Measurements from ENCODE around the gene CASP6.

The CASP6 gene

DNA sequence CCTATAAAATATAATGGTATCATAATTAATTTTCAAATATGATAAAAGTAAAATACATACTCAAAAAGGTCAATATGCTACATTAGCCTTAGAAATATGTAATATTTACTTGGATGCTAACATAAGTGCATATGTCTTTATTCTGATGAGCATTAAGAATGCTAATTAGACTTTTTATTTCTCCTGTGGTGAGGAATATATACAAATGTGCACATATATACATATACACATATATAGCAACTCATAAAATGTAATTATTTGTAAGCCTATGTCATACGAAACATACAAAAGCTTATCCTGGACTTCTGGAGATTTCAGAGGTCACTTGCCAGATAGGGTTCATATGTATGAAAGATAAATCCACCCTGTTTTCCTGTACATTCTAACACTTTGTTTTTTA, 15.5 kb upstream of the CASP6 start:
- FAIRE-seq (no peak), DNase-seq (ENCODE audit: insufficient read length) (no peak)
- TF ChIP-seq POLR2A (IDR thresholded peaks at IDR 0.05; ENCODE audit: low read depth, low read length) (no peak), POLR2AphosphoS5 (IDR thresholded peaks at IDR 0.05; ENCODE audit: low read depth, low read length) (no peak), TAF1 (IDR thresholded peaks at IDR 0.05; ENCODE audit: borderline replicate concordance, low read depth, low read length) (no peak)

DNA sequence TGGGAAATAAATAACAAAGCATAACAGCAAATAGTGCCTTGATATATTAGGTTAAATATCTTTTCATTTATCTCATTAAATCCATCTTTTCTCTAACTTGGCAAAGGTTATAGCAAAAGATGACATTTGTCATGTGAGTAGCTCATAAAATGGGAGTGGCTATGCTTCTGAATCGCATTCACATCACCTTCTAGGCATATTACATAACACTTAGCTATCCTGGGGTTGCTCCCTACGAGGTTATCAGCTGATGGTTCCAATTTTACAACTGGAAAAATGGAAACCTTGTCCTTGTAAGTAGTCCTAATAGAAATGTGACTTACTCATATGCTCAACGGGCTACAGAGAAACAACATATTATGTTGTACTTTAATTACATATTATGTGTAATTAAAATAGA, 10.3 kb upstream of the CASP6 start:
- DNase-seq (ENCODE audit: insufficient read length) (no peak), FAIRE-seq (no peak)
- TF ChIP-seq TAF1 (IDR thresholded peaks at IDR 0.05; ENCODE audit: borderline replicate concordance, low read depth, low read length), result no peak
- TF ChIP-seq POLR2AphosphoS5 (IDR thresholded peaks at IDR 0.05; ENCODE audit: low read depth, low read length), result no peak
- no peak for TF ChIP-seq POLR2A (IDR thresholded peaks at IDR 0.05; ENCODE audit: low read depth, low read length)

DNA sequence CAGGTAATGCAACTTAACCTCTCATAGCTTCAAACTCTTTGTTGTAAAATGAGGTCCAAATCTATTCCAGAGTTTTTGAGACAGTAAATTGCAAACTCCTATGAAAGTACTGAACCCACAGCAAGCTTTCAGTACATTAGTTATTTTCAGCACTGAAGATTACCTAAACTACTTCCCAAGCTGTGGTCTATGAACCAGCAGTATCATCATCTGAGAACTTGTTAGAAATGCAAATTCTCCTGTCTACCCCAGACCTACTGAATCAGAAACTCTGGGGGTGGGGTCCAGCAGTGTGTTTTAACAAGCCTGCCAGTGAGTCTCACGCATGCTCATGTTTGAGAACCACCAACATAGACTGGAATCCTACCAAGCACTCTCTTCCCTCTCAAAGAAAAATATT, 5.7 kb upstream of the CASP6 start:
- FAIRE-seq (peak; percentile 81), DNase-seq (ENCODE audit: insufficient read length) (no peak)
- no peak for TF ChIP-seq POLR2AphosphoS5 (IDR thresholded peaks at IDR 0.05; ENCODE audit: low read depth, low read length)
- TF ChIP-seq TAF1 (IDR thresholded peaks at IDR 0.05; ENCODE audit: borderline replicate concordance, low read depth, low read length), result no peak
- no peak for TF ChIP-seq POLR2A (IDR thresholded peaks at IDR 0.05; ENCODE audit: low read depth, low read length)

DNA sequence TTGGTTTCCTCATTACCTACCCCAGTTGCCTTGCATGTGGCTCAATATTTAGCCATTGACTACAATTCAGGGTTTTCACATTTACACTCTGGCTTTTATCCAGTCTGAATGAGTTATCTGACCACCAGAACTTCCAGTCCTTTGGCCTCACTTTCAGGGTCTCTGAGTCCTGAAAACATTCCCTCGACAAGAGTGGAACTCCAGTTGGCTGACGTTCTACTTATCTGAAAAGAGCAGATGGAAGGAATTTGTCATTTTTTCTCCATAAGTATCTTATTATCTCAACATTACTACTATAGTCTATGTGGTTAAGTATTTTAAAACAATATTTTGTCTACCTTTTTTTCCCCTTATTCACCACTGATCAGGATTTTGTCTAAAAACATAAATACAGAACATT, 5.2 kb upstream of the CASP6 start:
- FAIRE-seq (no peak), DNase-seq (ENCODE audit: insufficient read length) (no peak)
- no peak for TF ChIP-seq POLR2AphosphoS5 (IDR thresholded peaks at IDR 0.05; ENCODE audit: low read depth, low read length)
- no peak for TF ChIP-seq TAF1 (IDR thresholded peaks at IDR 0.05; ENCODE audit: borderline replicate concordance, low read depth, low read length)
- no peak for TF ChIP-seq POLR2A (IDR thresholded peaks at IDR 0.05; ENCODE audit: low read depth, low read length)

DNA sequence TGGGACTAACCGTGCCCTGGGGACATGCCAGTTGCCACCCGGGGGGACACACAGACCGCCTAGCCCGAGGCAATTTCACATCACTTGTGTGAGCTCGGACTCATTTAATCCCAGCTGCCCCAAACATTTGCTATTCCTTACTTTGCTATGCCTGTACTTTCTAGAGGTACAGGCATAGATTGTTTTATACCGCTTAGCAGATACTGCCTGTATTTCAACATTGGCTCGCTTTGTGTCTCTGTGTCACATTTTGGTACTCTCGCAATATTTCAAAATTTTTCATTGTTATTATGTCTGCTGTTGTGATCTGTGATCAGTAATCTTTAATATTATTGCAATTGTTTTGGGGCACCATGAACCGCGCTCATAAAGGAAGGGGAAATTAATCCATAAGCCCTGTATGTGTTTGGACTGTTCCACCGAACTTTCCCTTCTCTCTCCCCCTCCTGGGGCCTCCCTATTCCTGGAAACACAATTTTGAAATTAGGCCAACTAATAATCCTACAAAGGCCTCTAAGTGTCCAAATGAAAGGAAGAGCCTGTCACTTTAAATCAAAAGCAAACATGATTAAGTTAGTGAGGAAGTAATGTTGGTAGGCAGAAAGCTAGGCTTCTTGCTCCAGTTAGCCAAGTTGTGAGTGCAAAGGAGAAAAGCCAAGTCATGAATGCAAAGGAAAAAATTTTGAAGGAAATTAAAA, 568 bp upstream of the CASP6 start:
- DNase-seq (ENCODE audit: insufficient read length) (no peak), FAIRE-seq (no peak)
- TF ChIP-seq POLR2A (IDR thresholded peaks at IDR 0.05; ENCODE audit: low read depth, low read length), result no peak
- no peak for TF ChIP-seq POLR2AphosphoS5 (IDR thresholded peaks at IDR 0.05; ENCODE audit: low read depth, low read length)
- no peak for TF ChIP-seq TAF1 (IDR thresholded peaks at IDR 0.05; ENCODE audit: borderline replicate concordance, low read depth, low read length)

DNA sequence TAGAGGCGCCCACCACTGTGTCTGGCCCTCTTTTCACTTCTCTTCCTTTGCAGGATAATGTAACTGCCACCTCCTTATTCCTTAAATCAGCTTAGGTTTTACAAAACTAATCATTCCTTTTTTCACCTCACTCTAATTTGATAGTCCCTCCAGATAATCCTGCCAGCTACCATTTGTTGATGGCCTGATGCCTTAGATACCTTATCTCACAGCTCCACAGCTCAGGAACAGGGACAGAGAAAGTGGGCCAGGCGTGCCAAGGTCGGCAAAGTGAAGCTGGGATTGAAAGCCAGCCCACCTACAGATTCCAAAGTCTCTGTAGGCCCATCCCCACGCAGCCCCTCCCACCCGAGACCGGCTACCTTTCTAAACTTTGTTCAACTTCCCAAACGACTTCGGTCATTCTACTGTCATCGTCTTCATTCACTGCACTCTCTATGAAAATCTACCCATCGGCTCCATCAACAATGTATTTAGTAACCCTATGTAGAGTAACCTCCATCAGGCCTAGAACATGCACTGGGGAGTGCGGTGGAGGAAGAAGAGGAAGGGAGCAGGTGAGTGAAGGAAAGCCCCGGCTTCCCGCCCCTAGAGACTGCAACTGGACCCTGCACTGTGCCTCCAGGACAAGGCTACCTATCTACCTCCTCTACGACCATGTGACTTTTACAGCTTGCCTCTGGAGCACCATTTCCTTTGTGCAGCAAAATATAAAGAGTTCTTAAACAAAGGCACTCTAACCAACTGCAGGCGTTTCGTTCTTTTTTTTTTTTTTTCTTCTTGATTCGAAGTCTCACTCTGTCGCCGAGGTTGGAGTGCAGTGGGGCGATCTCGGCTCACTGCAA, 1.5 kb downstream of the CASP6 start:
- TF ChIP-seq POLR2AphosphoS5 (IDR thresholded peaks at IDR 0.05; ENCODE audit: low read depth, low read length) (0 out of 2 replicates have a peak, but pooled peaks have one; percentile 1), TAF1 (IDR thresholded peaks at IDR 0.05; ENCODE audit: borderline replicate concordance, low read depth, low read length) (no peak)
- DNase-seq (ENCODE audit: insufficient read length), result peak; percentile 17
- peak; percentile 71 for FAIRE-seq

DNA sequence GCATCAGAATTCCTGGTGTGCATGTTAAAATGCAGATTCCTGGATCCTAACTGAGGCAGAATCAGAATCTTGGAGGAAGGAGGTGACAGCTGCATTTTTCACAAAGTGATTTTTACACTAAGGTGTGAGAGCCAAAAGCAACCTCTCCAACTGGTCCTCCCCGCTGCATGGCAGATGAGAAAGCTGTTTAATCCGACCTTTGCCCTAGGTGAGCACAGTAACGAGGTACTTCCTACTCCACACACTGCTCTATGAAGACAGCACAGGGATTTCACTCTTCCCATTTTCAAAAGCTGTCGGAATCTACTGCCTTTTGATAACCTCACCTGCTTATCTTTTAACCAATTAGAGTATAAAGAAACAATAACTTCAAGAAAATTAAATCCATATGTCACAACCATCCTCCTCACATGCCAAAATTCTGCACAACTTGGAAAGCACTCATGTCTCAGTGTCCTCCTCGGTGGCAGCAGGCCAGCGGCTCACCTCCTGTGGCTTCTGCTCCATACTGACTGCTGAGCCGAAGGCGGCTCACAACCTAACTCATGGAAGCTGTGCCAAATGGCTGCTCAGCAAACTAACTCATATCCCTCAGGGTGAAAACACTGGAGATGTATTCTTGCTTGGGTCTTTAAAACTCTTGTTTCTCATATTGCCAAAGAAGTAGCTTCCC, 3.6 kb downstream of the CASP6 start:
- no peak for TF ChIP-seq TAF1 (IDR thresholded peaks at IDR 0.05; ENCODE audit: borderline replicate concordance, low read depth, low read length)
- TF ChIP-seq POLR2A (IDR thresholded peaks at IDR 0.05; ENCODE audit: low read depth, low read length), result no peak
- TF ChIP-seq POLR2AphosphoS5 (IDR thresholded peaks at IDR 0.05; ENCODE audit: low read depth, low read length), result no peak
- FAIRE-seq (no peak), DNase-seq (ENCODE audit: insufficient read length) (no peak)

DNA sequence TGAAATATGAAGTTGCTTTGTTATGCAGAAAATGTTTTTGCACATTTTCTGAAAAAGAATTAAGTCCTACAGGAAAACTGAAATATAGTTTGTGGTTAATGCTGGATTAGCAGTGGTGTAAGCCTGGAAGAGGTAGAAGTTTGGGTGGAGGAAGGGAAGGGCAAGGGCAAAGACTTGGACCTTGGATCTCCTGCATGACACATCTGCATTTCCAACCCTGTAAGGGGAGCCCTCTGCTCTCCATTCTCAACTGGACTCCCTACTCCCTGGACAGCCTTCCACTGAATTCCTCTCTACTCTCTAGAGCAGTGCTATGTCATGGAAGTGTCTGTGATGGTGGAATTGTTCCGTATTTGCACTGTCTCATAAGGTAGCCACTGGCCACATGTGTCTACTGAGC, 4.6 kb downstream of the CASP6 start:
- FAIRE-seq (no peak), DNase-seq (ENCODE audit: insufficient read length) (no peak)
- no peak for TF ChIP-seq POLR2AphosphoS5 (IDR thresholded peaks at IDR 0.05; ENCODE audit: low read depth, low read length)
- no peak for TF ChIP-seq POLR2A (IDR thresholded peaks at IDR 0.05; ENCODE audit: low read depth, low read length)
- TF ChIP-seq TAF1 (IDR thresholded peaks at IDR 0.05; ENCODE audit: borderline replicate concordance, low read depth, low read length), result no peak

DNA sequence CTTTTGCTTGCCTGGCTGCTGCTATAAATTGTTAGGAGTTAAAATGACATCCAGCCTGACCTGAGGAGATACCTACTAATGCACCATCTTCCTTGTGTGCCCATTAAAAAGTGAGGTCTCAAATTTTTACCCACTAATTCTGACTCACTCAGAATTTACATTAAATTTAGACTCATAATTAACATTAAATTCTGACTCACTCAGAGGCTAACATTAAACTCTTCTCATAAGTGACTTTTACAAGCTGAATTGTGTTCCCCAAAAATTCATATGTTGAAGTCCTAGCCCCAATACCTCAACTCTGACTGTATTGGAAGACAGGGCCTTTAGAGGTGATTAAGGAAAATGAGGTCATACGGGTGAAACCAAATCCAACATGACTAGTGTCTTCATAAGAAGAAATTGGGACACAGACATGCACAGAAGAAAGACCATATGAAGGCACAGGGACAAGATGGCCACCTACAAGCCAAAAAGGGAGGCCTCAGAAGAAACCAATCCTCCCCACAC, 11.8 kb downstream of the CASP6 start:
- DNase-seq (ENCODE audit: insufficient read length), result no peak
- FAIRE-seq, result no peak
- TF ChIP-seq TAF1 (IDR thresholded peaks at IDR 0.05; ENCODE audit: borderline replicate concordance, low read depth, low read length), result no peak
- no peak for TF ChIP-seq POLR2AphosphoS5 (IDR thresholded peaks at IDR 0.05; ENCODE audit: low read depth, low read length)
- no peak for TF ChIP-seq POLR2A (IDR thresholded peaks at IDR 0.05; ENCODE audit: low read depth, low read length)

DNA sequence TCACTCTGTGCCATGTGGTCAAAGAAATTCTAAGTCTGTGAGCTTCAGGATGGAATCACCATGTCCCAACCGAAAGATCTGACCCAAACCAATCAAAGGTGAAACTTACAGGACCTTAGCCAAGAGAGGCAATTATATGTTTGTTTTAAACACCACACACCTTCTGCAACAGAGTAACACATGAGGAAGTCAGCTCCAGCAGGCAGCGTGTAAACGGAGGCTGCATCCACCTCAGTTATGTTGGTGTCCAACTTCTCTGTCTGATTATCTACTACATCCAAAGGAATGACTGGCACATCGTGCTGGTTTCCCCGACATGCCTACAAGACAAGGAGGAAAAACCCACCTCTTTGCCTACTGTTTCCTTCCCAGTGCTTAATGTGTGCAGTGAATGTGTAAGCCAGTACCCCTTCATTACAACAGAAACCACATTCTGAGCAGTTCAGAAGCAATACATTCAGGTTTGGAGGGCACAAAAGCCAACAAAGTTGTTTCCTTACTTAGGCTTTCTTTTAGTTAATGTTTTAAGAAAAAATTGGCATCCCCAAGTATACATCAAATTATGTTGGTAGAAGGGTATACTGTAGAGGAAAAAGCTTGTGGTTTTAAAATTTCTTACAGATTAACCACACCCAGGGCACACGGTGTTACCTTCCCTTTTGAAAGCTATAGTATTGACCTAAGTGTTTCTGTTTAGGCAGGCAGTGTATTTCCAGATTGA, 12.4 kb downstream of the CASP6 start:
- no peak for DNase-seq (ENCODE audit: insufficient read length)
- TF ChIP-seq POLR2A (IDR thresholded peaks at IDR 0.05; ENCODE audit: low read depth, low read length) (no peak), POLR2AphosphoS5 (IDR thresholded peaks at IDR 0.05; ENCODE audit: low read depth, low read length) (no peak), TAF1 (IDR thresholded peaks at IDR 0.05; ENCODE audit: borderline replicate concordance, low read depth, low read length) (no peak)
- FAIRE-seq, result peak; percentile 24

DNA sequence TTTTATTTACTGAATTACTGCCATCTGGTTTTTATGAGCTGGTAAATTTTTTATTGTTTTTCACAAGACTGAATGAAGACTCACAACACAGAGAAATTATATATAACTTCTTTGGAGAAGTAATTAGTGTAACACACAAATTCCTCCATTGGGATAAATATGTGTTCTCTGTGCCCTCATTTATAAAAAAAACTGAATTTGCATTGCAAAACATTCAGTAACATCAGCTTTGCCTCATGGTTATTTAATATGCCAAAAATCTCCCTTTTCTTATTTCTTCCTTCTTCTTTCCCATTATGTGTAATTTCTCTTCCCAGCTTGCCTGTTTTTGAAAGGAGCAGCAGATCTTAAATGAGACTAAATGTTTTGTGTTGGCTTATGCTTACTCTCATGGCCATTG, 18.5 kb downstream of the CASP6 start:
- TF ChIP-seq POLR2AphosphoS5 (IDR thresholded peaks at IDR 0.05; ENCODE audit: low read depth, low read length) (no peak), POLR2A (IDR thresholded peaks at IDR 0.05; ENCODE audit: low read depth, low read length) (no peak), TAF1 (IDR thresholded peaks at IDR 0.05; ENCODE audit: borderline replicate concordance, low read depth, low read length) (no peak)
- no peak for DNase-seq (ENCODE audit: insufficient read length)
- FAIRE-seq, result no peak

Data from GM12892 (cell line).